ENCODE measurements around the gene RBM26.

Gene RBM26

DNA sequence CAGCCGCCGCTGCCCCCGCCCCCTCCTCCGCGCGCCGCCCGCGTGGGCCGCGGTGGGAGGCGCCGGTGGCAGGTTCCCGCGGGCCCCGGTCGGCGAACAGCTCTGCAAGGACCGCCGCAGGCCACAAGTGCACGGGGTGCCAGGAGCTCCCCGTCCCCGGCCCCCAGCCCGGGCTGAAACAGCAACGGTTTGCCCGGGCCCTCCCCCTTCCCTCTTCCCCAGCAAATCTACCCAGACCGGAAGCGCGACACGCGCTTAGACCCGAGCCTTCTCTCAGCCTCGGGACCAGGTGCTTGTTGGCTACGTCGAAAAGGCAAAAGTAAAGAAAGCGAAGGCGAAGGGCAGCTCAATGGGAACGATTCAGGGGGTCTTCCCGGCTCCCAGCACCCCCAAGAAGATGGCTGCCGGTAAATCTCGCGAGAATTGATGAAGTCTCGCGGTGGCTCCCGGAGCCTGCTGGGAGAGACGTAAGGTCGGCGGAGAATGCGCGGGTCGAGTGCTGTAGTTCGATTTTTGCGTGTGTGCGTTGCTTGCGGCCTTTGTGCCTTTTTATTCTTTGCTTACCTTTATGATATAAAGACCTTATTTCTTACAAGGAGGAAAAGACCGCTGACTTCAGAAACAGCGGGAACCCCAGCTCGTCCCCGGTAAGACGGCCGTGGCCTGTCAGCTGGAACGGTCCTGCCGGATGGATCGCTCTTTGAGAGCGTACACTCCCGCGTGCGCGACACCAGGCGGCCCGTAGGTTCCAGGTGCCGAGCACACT lies at the start of gene RBM26:
Gene RBM26 (minus strand): TSS at position 425 of the 766 bp plus-strand sequence. CDS start 481 bp downstream, outside the sequence.
- DNase-seq (ENCODE audit: low spot score), result peak; percentile 93

DNA sequence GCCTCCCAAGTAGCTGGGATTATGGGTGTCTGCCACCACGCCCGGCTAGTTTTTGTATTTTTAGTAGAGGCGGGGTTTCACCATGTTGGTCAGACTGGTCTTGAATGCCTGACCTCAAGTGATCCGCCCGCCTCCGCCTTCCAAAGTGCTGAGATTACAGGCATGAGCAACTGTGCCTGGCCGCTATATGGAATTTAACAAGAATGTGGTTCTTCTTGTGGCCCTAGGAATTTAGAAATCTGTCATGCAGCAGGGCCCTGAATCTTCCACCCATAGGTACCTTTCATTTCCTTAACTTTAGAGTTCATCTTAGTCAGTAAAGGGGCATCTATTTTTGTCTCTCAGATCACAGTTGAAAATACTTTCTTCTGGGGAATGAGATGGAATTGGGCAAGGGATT lies 49.3 kb upstream of the RBM26 start:
- no peak for DNase-seq (ENCODE audit: low spot score)

DNA sequence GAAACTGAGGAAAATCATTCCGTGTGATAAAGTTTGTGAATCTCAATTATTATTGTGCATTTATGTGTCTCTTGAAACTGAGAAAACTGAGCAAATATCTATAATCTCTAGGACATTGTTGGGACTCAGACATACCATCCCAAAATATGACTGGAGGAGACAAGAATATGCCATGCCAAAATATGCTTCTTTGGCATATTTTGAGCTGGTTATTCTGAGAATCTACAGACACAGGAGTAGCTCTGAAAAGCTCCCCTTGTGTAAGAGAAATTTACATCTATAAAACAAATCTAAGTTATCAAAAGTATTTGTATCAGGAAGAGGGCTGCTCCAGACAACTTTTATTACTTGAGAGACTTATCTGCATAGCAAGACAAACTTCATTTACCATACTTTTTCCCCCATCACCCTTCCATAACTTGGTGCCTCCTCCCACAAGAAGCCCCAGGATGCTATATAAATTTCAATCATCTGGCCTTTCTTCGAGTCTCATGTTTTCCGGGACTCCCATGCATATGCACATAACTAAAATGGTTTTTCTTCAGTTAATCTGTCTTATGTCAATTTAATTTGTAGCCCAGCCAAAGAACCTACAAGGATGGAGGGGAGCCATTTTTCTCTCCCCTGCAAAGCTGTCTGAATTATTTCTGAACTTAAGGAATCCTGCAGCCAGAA lies 46.3 kb upstream of the RBM26 start:
- no peak for DNase-seq (ENCODE audit: low spot score)

DNA sequence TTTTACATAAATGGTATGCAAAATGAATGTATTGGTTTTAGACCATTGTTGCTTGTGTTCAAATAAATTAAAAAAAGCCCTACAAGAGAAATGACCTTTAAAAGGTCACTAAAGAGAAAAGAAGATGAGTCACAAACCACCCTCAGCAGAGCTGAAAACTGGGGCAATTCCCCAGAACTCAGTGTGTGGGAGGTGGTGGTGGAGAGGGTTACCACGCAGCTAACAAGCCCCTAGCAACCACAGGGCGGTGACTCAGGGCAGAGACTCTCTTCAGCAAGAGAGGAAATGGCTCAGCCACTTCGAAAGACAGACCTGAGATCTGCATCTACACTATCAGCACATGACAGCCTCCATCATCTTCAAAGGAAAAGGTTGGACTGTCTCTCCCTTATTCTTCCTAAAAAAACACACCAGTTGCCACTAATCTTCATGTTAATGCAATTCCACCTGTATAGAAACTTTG lies 45.5 kb upstream of the RBM26 start:
- DNase-seq (ENCODE audit: low spot score), result no peak

GRCh38 chr13:79450110-79450509 lies 44.1 kb upstream of the RBM26 start:
- DNase-seq (ENCODE audit: low spot score), result no peak

GRCh38 chr13:79448413-79448812 lies 42.4 kb upstream of the RBM26 start:
- DNase-seq (ENCODE audit: low spot score), result no peak

DNA sequence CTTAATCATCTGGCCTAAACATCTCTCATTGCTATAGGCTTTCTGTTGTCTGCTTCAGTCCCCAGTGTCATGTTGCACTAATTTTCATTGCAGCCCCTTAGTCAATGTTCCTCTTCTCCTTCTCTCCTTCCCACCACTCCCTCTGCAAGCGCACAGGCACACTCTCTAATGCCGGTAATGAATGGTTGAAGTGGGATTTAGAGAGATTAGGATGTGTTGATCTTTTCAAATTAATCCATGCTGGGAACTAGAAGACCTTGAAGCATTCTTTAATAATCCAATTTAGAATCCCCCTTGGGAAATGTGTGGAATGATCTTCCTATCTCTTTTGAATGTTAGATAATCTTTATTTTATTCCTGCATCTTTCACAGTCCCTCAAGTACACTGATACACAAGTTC lies 41.7 kb upstream of the RBM26 start:
- DNase-seq (ENCODE audit: low spot score), result no peak

GRCh38 chr13:79447141-79447540 lies 41.1 kb upstream of the RBM26 start:
- no peak for DNase-seq (ENCODE audit: low spot score)

DNA sequence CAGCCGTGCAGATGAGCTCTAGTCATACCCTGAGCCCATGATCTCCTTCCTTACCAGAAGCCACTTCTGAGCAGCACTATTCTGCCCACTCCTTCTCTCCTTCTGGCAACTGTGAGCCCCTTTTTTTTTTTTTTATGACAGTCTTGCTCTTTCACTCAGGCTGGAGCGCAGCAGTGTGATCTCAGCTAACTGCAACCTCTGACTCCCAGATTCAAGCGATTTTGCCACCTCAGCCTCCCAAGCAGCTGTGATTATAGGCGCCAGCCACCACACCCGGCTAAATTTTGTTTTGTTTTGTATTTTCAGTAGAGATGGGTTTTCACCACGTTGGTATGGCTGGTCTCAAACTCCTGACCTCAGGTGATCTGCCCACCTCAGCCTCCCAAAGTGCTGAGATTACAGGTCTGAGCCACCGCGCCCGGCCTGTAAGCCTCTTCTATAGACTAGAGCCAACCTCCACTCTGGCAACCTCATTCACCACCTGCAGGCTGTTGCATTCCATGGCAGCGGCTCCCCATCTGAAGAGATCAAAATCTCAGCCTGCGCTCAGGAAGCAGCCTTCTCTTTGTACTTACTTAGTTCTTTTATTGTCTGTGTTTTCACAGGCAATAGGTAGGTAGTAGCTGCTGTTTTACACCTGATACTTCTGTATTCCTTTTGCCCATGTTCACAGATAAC lies 40.1 kb upstream of the RBM26 start:
- DNase-seq (ENCODE audit: low spot score), result no peak

DNA sequence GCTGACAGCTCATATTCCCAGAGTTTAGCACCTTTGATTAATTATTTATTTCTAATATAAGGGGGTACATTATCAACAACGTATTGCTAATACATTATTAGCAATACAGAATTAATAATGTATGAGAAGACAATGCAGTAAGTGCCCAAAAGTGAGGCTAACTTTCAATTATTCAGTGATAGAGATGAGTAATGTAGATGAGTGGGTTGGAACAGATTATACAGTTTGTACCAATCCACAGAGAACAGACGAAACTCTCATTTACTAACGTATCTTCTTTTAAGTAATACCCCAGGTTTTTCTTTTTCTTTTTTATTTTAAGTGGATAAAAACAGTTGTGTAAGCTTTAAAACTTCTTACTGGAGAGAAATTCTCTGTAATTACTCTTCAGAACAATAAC lies 36.7 kb upstream of the RBM26 start:
- DNase-seq (ENCODE audit: low spot score), result no peak

- DNase-seq (ENCODE audit: low spot score), result no peak
Observed at GRCh38 chr13:79442221-79442620, 36.2 kb upstream of the RBM26 start.

DNA sequence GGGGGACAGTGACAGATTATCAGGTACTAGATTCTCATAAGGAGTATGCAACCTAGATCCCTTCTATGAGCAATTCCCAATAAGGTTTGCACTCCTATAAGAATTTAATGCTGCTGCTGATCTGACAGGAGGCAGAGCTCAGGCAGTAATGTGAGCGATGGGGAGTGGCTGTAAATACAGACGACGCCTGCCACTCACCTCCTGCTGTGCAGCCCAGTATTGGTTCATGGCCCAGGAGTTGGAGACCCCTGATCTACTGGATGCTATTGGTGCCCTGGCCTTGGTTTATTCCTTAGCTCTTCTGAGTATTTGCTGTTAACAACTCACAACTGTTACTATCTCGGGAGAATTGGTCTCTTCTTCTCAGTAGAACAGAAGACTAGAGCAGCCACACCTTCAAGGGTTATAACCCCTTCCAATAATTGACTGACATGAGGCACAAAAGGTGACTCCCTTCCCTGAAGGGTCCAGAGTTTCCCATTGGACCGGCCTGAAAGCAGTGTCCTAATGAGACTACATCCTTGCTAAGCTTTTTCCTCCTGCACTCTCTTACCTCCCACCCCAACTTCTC lies 35.0 kb upstream of the RBM26 start:
- no peak for DNase-seq (ENCODE audit: low spot score)

DNA sequence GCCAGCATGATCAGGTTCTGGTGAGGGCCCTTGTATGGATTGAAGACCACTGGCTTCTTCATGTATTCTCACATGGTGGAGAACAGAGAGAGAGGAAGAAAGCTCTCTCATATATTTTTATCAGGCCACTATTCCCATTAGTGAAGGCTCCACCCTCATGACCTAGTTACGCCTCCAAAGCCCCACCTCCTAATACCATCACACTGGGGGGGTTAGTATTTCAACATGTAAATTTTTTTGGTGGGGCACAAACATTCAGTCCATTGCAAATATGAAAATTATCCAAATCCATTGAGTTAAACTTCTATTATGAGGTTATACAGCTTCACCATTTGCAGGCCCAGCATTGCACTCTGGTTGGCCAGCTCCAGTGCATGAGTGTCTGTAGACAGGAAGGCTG lies 33.2 kb upstream of the RBM26 start:
- no peak for DNase-seq (ENCODE audit: low spot score)

- DNase-seq (ENCODE audit: low spot score), result no peak
Observed at GRCh38 chr13:79435561-79435990, 29.5 kb upstream of the RBM26 start.

- DNase-seq (ENCODE audit: low spot score), result no peak
Observed at GRCh38 chr13:79434556-79434955, 28.5 kb upstream of the RBM26 start.

GRCh38 chr13:79432992-79433391 lies 26.9 kb upstream of the RBM26 start:
- no peak for DNase-seq (ENCODE audit: low spot score)

DNA sequence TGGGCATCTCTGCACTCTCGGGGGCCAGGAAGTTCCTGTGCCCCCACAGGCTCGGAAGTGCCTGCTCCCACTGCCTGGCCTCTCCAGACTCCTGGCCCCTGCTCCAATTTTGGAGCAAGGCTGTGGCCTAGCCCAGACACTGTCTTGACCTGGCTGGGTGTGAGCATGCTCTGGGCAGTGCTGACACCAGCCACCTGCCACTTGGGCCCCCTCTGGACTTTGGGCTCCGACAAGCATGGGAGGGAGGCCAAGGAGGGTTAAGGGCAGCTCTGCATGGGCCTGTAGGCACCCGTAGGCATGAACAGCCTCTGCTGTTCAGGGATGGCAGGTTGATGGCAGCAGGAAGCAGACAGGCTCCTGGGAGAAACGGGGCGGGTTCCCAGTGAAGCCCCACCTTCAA lies 26.0 kb upstream of the RBM26 start:
- DNase-seq (ENCODE audit: low spot score), result no peak

DNA sequence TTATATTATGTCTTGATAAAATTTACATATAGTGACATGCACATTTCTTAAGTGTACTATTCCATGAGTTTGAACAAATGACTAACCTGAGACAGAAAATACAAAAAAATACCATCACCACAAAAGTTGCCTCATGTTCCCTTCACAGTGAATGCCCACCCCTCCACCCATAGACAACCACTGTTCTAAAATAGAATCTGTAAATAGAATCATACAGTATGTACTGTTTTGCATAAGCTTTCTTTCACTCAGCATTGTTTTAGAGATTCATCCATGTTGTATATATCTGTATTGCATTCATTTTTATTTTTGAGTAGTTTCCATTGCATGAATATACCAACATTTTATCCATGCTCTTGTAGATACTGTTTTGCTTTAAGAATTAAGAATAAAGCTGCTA lies 23.3 kb upstream of the RBM26 start:
- DNase-seq (ENCODE audit: low spot score), result no peak

GRCh38 chr13:79427883-79428282 lies 21.8 kb upstream of the RBM26 start:
- DNase-seq (ENCODE audit: low spot score), result no peak

DNA sequence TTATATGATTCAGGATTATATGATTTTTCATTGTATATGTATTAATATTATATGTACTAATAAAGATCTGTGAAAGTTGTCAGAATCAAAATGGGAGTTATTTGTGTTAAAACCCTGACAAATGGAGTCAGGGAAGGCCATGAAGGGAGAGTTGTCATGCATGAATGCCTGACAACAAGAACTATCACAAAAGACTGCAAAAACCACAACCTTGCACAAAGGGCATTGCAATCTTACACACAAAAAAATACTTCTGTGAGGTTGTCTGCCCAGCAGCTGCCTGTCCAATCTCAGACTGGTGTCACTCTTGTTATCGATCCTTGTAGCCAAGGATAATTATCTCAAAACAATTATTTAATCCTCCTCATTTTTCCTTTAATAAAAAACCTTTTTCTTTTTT lies 21.2 kb upstream of the RBM26 start:
- DNase-seq (ENCODE audit: low spot score), result no peak

- DNase-seq (ENCODE audit: low spot score), result no peak
Observed at GRCh38 chr13:79423801-79424642, 18.0 kb upstream of the RBM26 start.

DNA sequence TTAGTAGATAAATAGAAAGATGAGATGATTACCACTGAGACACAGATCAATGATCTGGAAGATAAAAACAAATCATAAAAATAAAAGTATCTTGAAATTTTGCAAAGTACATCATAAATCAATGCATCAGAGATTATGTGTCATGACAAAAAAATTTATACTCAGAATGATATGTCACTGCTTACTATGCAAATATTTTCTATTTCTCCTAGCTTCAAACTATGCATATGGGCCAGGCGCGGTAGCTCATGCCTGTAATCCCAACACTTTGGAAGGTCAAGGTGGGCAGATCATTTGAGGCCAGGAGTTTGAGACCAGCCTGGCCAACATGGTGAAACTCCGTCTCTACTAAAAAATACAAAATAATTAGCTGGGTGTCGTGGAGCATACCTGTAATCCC lies 17.3 kb upstream of the RBM26 start:
- DNase-seq (ENCODE audit: low spot score), result no peak
